ENCODE measurements around the gene PTPN12.
A peak's percentile ranks its signal among the peaks of the same experiment; 100 is the strongest.
"Not testable (repeated sequence)": the region's sequence is repeated elsewhere in the genome, so short reads cannot be mapped to it uniquely, and the experiment has no call there.

Gene PTPN12

DNA sequence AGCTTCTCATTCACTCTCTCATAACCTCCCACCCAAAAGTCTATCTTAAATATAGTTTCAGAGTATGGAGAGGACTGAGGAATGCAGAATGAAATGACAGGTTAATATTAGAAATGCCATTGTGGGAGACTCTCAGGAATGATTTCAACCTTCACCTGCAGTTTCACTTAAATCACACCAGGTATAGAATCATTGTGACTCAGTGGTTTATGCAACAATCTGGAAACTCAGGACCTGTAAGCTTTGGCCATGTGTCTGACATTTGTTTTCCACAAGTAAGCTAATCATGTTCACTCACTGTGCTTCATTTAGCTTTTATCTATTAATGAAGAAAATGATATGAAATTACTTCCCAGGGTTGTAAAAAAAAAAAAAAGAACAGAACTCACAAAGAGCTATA, 8.7 kb upstream of the PTPN12 start:
- Histone ChIP-seq H3K36me3 (no peaks in the 10 kb centered on the region), H3K9me3 (no peaks in the 10 kb centered on the region), H3K4me3 (ENCODE audit: low read depth, low read length) (no peak overlapping the region), H3K4me1 (no peaks in the 10 kb centered on the region), H3K27me3 (no peaks in the 10 kb centered on the region)
- TF ChIP-seq CTCF (IDR thresholded peaks at IDR 0.05; ENCODE audit: low read depth, low read length), result no peak
- DNase-seq, result no peak

GRCh38 chr7:77529279-77529678, 7.8 kb upstream of the PTPN12 start:
- H3K4me1 ChIP-seq, result no peaks in the 10 kb centered on the region
- H3K27me3 ChIP-seq, result no peaks in the 10 kb centered on the region
- no peaks in the 10 kb centered on the region for H3K9me3 ChIP-seq
- no peak overlapping the region for H3K4me3 ChIP-seq (ENCODE audit: low read depth, low read length)
- no peak for TF ChIP-seq CTCF (IDR thresholded peaks at IDR 0.05; ENCODE audit: low read depth, low read length)
- H3K36me3 ChIP-seq, result no peaks in the 10 kb centered on the region
- no peak for DNase-seq

- Histone ChIP-seq H3K4me1 (no peaks in the 10 kb centered on the region), H3K36me3 (no peaks in the 10 kb centered on the region), H3K4me3 (ENCODE audit: low read depth, low read length) (no peak overlapping the region), H3K27me3 (no peaks in the 10 kb centered on the region), H3K9me3 (no peaks in the 10 kb centered on the region)
- DNase-seq, result no peak
- TF ChIP-seq CTCF (IDR thresholded peaks at IDR 0.05; ENCODE audit: low read depth, low read length), result no peak
Observed at GRCh38 chr7:77531038-77531437, 6.1 kb upstream of the PTPN12 start.

GRCh38 chr7:77532247-77532646, 4.8 kb upstream of the PTPN12 start:
- H3K4me3 ChIP-seq (ENCODE audit: low read depth, low read length), result no peak overlapping the region
- no peaks in the 10 kb centered on the region for H3K9me3 ChIP-seq
- no peaks in the 10 kb centered on the region for H3K36me3 ChIP-seq
- DNase-seq, result no peak
- TF ChIP-seq CTCF (IDR thresholded peaks at IDR 0.05; ENCODE audit: low read depth, low read length), result no peak
- H3K4me1 ChIP-seq, result no peaks in the 10 kb centered on the region
- no peaks in the 10 kb centered on the region for H3K27me3 ChIP-seq

DNA sequence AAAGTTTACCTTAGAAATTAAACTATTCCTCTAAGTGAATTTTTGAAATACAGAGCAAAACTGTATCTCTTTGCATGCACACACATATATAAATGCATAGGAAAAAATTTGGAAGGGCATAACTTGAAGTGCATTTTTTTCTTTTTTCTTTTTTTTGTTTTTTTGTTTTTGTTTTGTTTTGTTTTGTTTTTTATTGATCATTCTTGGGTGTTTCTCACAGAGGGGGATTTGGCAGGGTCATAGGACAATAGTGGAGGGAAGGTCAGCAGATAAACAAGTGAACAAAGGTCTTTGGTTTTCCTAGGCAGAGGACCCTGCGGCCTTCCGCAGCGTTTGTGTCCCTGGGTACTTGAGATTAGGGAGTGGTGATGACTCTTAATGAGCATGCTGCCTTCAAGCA, 4.4 kb upstream of the PTPN12 start:
- not testable (repeated sequence) for H3K9me3 ChIP-seq; H3K4me1 ChIP-seq; H3K36me3 ChIP-seq; H3K27me3 ChIP-seq; DNase-seq; H3K4me3 ChIP-seq (ENCODE audit: low read depth, low read length)

GRCh38 chr7:77534046-77534445, 3.0 kb upstream of the PTPN12 start:
- not testable (repeated sequence) for H3K36me3 ChIP-seq; H3K27me3 ChIP-seq; DNase-seq; H3K4me1 ChIP-seq; H3K4me3 ChIP-seq (ENCODE audit: low read depth, low read length); H3K9me3 ChIP-seq

- Histone ChIP-seq H3K36me3 (no peaks in the 10 kb centered on the region), H3K4me3 (ENCODE audit: low read depth, low read length) (peak overlapping the region; percentile 66), H3K9me3 (no peaks in the 10 kb centered on the region), H3K4me1 (no peaks in the 10 kb centered on the region), H3K27me3 (no peaks in the 10 kb centered on the region)
- DNase-seq, result no peak
- TF ChIP-seq CTCF (IDR thresholded peaks at IDR 0.05; ENCODE audit: low read depth, low read length), result no peak
Observed at GRCh38 chr7:77536017-77536412, 1.1 kb upstream of the PTPN12 start.

Measured in BE2C (cell line).